Measurements from ENCODE around the gene ZNF438. TPM values are rescaled to one million over a fixed set of nuclear protein-coding genes. Genes with fewer than 3 reads are reported as not detected.

ZNF438 gene
- total and polyA plus RNA-seq, 2 of the 8 experiments (the other 6 are each of a cell fraction or from before 2014, with no cell fraction given) = 0.95 to 1.7 TPM

- TF ChIP-seq, protein P1, sequence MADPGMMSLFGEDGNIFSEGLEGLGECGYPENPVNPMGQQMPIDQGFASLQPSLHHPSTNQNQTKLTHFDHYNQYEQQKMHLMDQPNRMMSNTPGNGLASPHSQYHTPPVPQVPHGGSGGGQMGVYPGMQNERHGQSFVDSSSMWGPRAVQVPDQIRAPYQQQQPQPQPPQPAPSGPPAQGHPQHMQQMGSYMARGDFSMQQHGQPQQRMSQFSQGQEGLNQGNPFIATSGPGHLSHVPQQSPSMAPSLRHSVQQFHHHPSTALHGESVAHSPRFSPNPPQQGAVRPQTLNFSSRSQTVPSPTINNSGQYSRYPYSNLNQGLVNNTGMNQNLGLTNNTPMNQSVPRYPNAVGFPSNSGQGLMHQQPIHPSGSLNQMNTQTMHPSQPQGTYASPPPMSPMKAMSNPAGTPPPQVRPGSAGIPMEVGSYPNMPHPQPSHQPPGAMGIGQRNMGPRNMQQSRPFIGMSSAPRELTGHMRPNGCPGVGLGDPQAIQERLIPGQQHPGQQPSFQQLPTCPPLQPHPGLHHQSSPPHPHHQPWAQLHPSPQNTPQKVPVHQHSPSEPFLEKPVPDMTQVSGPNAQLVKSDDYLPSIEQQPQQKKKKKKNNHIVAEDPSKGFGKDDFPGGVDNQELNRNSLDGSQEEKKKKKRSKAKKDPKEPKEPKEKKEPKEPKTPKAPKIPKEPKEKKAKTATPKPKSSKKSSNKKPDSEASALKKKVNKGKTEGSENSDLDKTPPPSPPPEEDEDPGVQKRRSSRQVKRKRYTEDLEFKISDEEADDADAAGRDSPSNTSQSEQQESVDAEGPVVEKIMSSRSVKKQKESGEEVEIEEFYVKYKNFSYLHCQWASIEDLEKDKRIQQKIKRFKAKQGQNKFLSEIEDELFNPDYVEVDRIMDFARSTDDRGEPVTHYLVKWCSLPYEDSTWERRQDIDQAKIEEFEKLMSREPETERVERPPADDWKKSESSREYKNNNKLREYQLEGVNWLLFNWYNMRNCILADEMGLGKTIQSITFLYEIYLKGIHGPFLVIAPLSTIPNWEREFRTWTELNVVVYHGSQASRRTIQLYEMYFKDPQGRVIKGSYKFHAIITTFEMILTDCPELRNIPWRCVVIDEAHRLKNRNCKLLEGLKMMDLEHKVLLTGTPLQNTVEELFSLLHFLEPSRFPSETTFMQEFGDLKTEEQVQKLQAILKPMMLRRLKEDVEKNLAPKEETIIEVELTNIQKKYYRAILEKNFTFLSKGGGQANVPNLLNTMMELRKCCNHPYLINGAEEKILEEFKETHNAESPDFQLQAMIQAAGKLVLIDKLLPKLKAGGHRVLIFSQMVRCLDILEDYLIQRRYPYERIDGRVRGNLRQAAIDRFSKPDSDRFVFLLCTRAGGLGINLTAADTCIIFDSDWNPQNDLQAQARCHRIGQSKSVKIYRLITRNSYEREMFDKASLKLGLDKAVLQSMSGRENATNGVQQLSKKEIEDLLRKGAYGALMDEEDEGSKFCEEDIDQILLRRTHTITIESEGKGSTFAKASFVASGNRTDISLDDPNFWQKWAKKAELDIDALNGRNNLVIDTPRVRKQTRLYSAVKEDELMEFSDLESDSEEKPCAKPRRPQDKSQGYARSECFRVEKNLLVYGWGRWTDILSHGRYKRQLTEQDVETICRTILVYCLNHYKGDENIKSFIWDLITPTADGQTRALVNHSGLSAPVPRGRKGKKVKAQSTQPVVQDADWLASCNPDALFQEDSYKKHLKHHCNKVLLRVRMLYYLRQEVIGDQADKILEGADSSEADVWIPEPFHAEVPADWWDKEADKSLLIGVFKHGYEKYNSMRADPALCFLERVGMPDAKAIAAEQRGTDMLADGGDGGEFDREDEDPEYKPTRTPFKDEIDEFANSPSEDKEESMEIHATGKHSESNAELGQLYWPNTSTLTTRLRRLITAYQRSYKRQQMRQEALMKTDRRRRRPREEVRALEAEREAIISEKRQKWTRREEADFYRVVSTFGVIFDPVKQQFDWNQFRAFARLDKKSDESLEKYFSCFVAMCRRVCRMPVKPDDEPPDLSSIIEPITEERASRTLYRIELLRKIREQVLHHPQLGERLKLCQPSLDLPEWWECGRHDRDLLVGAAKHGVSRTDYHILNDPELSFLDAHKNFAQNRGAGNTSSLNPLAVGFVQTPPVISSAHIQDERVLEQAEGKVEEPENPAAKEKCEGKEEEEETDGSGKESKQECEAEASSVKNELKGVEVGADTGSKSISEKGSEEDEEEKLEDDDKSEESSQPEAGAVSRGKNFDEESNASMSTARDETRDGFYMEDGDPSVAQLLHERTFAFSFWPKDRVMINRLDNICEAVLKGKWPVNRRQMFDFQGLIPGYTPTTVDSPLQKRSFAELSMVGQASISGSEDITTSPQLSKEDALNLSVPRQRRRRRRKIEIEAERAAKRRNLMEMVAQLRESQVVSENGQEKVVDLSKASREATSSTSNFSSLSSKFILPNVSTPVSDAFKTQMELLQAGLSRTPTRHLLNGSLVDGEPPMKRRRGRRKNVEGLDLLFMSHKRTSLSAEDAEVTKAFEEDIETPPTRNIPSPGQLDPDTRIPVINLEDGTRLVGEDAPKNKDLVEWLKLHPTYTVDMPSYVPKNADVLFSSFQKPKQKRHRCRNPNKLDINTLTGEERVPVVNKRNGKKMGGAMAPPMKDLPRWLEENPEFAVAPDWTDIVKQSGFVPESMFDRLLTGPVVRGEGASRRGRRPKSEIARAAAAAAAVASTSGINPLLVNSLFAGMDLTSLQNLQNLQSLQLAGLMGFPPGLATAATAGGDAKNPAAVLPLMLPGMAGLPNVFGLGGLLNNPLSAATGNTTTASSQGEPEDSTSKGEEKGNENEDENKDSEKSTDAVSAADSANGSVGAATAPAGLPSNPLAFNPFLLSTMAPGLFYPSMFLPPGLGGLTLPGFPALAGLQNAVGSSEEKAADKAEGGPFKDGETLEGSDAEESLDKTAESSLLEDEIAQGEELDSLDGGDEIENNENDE (IDR thresholded peaks at IDR 0.05; ENCODE audit: insufficient replicate concordance, low read length) = no peak
- no peak for TF ChIP-seq JUND (IDR thresholded peaks at IDR 0.05; ENCODE audit: low read length)
- TF ChIP-seq ZNF274 (IDR thresholded peaks at IDR 0.05; ENCODE audit: borderline replicate concordance, extremely low read depth, low read length) = no peak
- TF ChIP-seq HDAC6 (IDR thresholded peaks at IDR 0.05; ENCODE audit: low read depth, low read length) = no peak
- TF ChIP-seq NANOG (IDR thresholded peaks at IDR 0.05; ENCODE audit: insufficient read depth, low read depth, low read length, poor library complexity, severe bottlenecking) = no peak
- TF ChIP-seq SRF (IDR thresholded peaks at IDR 0.05; ENCODE audit: low read depth, low read length) = no peak
- TF ChIP-seq SIRT6 (IDR thresholded peaks at IDR 0.05; ENCODE audit: low read length) = no peak
- TF ChIP-seq RXRA (IDR thresholded peaks at IDR 0.05; ENCODE audit: insufficient read depth, low read depth, low read length) = no peak
- no peak for TF ChIP-seq SP4 (IDR thresholded peaks at IDR 0.05; ENCODE audit: low read length)
- no peak for TF ChIP-seq TAF1 (IDR thresholded peaks at IDR 0.05; ENCODE audit: low read depth, low read length)
- TF ChIP-seq RBBP5 (IDR thresholded peaks at IDR 0.05; ENCODE audit: borderline replicate concordance, low read depth, low read length) = no peak
Measured at GRCh38 chr10:30970760-30971460, 60.8 kb downstream of the ZNF438 start (continued).
